ENCODE data around the gene ZNF527.
"Not testable (repeated sequence)": the region's sequence is repeated elsewhere in the genome, so short reads cannot be mapped to it uniquely, and the experiment has no call there.

Gene ZNF527

GRCh38 chr19:37403403-37403802 lies 32.5 kb downstream of the ZNF527 start:
- no peak overlapping the region for H3K4me2 ChIP-seq (ENCODE audit: low read length)

GRCh38 chr19:37406140-37406846 lies 35.4 kb downstream of the ZNF527 start:
- DNase-seq; H3K4me1 ChIP-seq (ENCODE audit: control insufficient read depth in 1 of 2, insufficient read depth in 2 of 2, low read length in 2 of 2): not testable (repeated sequence)

More at GRCh38 chr19:37403403-37403802, 32.5 kb downstream of the ZNF527 start:
- Histone ChIP-seq H3K4me1 (ENCODE audit: control insufficient read depth in 1 of 2, insufficient read depth in 2 of 2, low read length in 2 of 2) (no peaks in the 10 kb centered on the region), H3K9me3 (ENCODE audit: insufficient read depth, low read depth, low read length) (peaks cover 24% of the 10 kb centered on the region), H4K12ac (ENCODE audit: low read depth, low read length) (no peak overlapping the region), H3K14ac (ENCODE audit: low read length) (no peak overlapping the region), H4K91ac (ENCODE audit: low read depth, low read length) (no peak overlapping the region), H2BK5ac (ENCODE audit: low read depth, low read length, poor library complexity) (no peak overlapping the region), H3K27ac (ENCODE audit: low read depth, low read length) (no peak overlapping the region), H3K9ac (ENCODE audit: low read length) (no peak overlapping the region), H3K27me3 (ENCODE audit: insufficient read depth, low read length) (no peaks in the 10 kb centered on the region), H3K79me1 (ENCODE audit: low read length) (no peaks in the 10 kb centered on the region), H2BK12ac (ENCODE audit: low read length) (no peak overlapping the region), H3K4ac (ENCODE audit: low read depth, low read length) (no peak overlapping the region), H2AFZ (ENCODE audit: insufficient read depth, low read length, poor library complexity) (no peak overlapping the region), H2BK120ac (ENCODE audit: insufficient read depth, low read length, poor library complexity) (no peak overlapping the region), H3K18ac (ENCODE audit: low read length) (no peak overlapping the region), H3K4me3 (ENCODE audit: low read depth, low read length) (no peak overlapping the region), H4K8ac (ENCODE audit: low read depth, low read length) (no peak overlapping the region), H3K79me2 (ENCODE audit: control insufficient read depth, insufficient read depth, low read length, poor library complexity) (no peaks in the 10 kb centered on the region), H3K36me3 (ENCODE audit: control insufficient read depth in 1 of 2, insufficient read depth in 2 of 2, low read length in 2 of 2) (no peaks in the 10 kb centered on the region), H2AK5ac (ENCODE audit: low read length) (no peak overlapping the region), H3K23ac (ENCODE audit: low read length) (no peak overlapping the region)
- DNase-seq, result no peak
- WGBS (ENCODE audit: extremely low coverage, insufficient coverage, insufficient read length), result no CpG with 5 or more reads among the region's 34 CpGs

GRCh38 chr19:37412700-37413099 lies 41.8 kb downstream of the ZNF527 start:
- no peak overlapping the region for H2AFZ ChIP-seq (ENCODE audit: insufficient read depth, low read length, poor library complexity)
- no peak overlapping the region for H3K14ac ChIP-seq (ENCODE audit: low read length)
- H3K9me3 ChIP-seq (ENCODE audit: insufficient read depth, low read depth, low read length), result peaks cover 8% of the 10 kb centered on the region
- H3K27me3 ChIP-seq (ENCODE audit: insufficient read depth, low read length), result no peaks in the 10 kb centered on the region
- no peak overlapping the region for H3K23ac ChIP-seq (ENCODE audit: low read length)
- no peak overlapping the region for H3K9ac ChIP-seq (ENCODE audit: low read length)
- no peak overlapping the region for H3K4ac ChIP-seq (ENCODE audit: low read depth, low read length)
- peaks cover 1 to 2% of the 10 kb centered on the region in 2 experiments for H3K36me3 ChIP-seq (ENCODE audit: control insufficient read depth in 1 of 2, insufficient read depth in 2 of 2, low read length in 2 of 2)
- H3K18ac ChIP-seq (ENCODE audit: low read length), result no peak overlapping the region
- H4K12ac ChIP-seq (ENCODE audit: low read depth, low read length), result no peak overlapping the region
- no peaks in the 10 kb centered on the region for H3K79me1 ChIP-seq (ENCODE audit: low read length)
- H3K4me2 ChIP-seq (ENCODE audit: low read length), result no peak overlapping the region
- H2AK5ac ChIP-seq (ENCODE audit: low read length), result no peak overlapping the region
- H3K4me1 ChIP-seq (ENCODE audit: control insufficient read depth in 1 of 2, insufficient read depth in 2 of 2, low read length in 2 of 2), result no peaks in the 10 kb centered on the region
- H3K79me2 ChIP-seq (ENCODE audit: control insufficient read depth, insufficient read depth, low read length, poor library complexity), result no peaks in the 10 kb centered on the region
- no peak overlapping the region for H4K91ac ChIP-seq (ENCODE audit: low read depth, low read length)
- DNase-seq, result no peak
- H4K8ac ChIP-seq (ENCODE audit: low read depth, low read length), result no peak overlapping the region
- no peak overlapping the region for H2BK12ac ChIP-seq (ENCODE audit: low read length)
- WGBS (ENCODE audit: extremely low coverage, insufficient coverage, insufficient read length), result no CpG with 5 or more reads among the region's 2 CpGs
- no peak overlapping the region for H2BK120ac ChIP-seq (ENCODE audit: insufficient read depth, low read length, poor library complexity)
- H3K27ac ChIP-seq (ENCODE audit: low read depth, low read length), result no peak overlapping the region
- no peak overlapping the region for H2BK5ac ChIP-seq (ENCODE audit: low read depth, low read length, poor library complexity)
- no peak overlapping the region for H3K4me3 ChIP-seq (ENCODE audit: low read depth, low read length)

More at GRCh38 chr19:37406140-37406846, 35.4 kb downstream of the ZNF527 start:
- not testable (repeated sequence) for H2AFZ ChIP-seq (ENCODE audit: insufficient read depth, low read length, poor library complexity); H3K79me1 ChIP-seq (ENCODE audit: low read length); H3K14ac ChIP-seq (ENCODE audit: low read length); H3K27ac ChIP-seq (ENCODE audit: low read depth, low read length); H2BK120ac ChIP-seq (ENCODE audit: insufficient read depth, low read length, poor library complexity); H2AK5ac ChIP-seq (ENCODE audit: low read length); H2BK12ac ChIP-seq (ENCODE audit: low read length); H3K9ac ChIP-seq (ENCODE audit: low read length); H3K79me2 ChIP-seq (ENCODE audit: control insufficient read depth, insufficient read depth, low read length, poor library complexity); H4K8ac ChIP-seq (ENCODE audit: low read depth, low read length); H4K12ac ChIP-seq (ENCODE audit: low read depth, low read length); H2BK5ac ChIP-seq (ENCODE audit: low read depth, low read length, poor library complexity); H3K36me3 ChIP-seq (ENCODE audit: control insufficient read depth in 1 of 2, insufficient read depth in 2 of 2, low read length in 2 of 2); H3K18ac ChIP-seq (ENCODE audit: low read length); H3K27me3 ChIP-seq (ENCODE audit: insufficient read depth, low read length); H3K4ac ChIP-seq (ENCODE audit: low read depth, low read length); H3K23ac ChIP-seq (ENCODE audit: low read length); H4K91ac ChIP-seq (ENCODE audit: low read depth, low read length); H3K4me3 ChIP-seq (ENCODE audit: low read depth, low read length); H3K4me2 ChIP-seq (ENCODE audit: low read length)
- no CpG with 5 or more reads among the region's 6 CpGs for WGBS (ENCODE audit: extremely low coverage, insufficient coverage, insufficient read length)
- peaks cover 24% of the 10 kb centered on the region for H3K9me3 ChIP-seq (ENCODE audit: insufficient read depth, low read depth, low read length)

GRCh38 chr19:37413313-37414084 lies 42.6 kb downstream of the ZNF527 start:
- Histone ChIP-seq H3K14ac (ENCODE audit: low read length) (no peak overlapping the region), H3K23ac (ENCODE audit: low read length) (no peak overlapping the region), H3K4ac (ENCODE audit: low read depth, low read length) (no peak overlapping the region), H3K36me3 (ENCODE audit: control insufficient read depth in 1 of 2, insufficient read depth in 2 of 2, low read length in 2 of 2) (peaks cover 2% of the 10 kb centered on the region in 2 experiments), H3K79me1 (ENCODE audit: low read length) (no peaks in the 10 kb centered on the region), H2AFZ (ENCODE audit: insufficient read depth, low read length, poor library complexity) (no peak overlapping the region), H2BK5ac (ENCODE audit: low read depth, low read length, poor library complexity) (no peak overlapping the region), H3K18ac (ENCODE audit: low read length) (no peak overlapping the region), H4K91ac (ENCODE audit: low read depth, low read length) (no peak overlapping the region), H3K4me3 (ENCODE audit: low read depth, low read length) (no peak overlapping the region), H3K79me2 (ENCODE audit: control insufficient read depth, insufficient read depth, low read length, poor library complexity) (no peaks in the 10 kb centered on the region), H2BK12ac (ENCODE audit: low read length) (no peak overlapping the region), H3K27me3 (ENCODE audit: insufficient read depth, low read length) (no peaks in the 10 kb centered on the region), H3K9me3 (ENCODE audit: insufficient read depth, low read depth, low read length) (peaks cover 6% of the 10 kb centered on the region), H2AK5ac (ENCODE audit: low read length) (no peak overlapping the region), H3K4me1 (ENCODE audit: control insufficient read depth in 1 of 2, insufficient read depth in 2 of 2, low read length in 2 of 2) (no peaks in the 10 kb centered on the region), H3K9ac (ENCODE audit: low read length) (no peak overlapping the region), H3K27ac (ENCODE audit: low read depth, low read length) (no peak overlapping the region), H4K8ac (ENCODE audit: low read depth, low read length) (no peak overlapping the region), H4K12ac (ENCODE audit: low read depth, low read length) (no peak overlapping the region), H2BK120ac (ENCODE audit: insufficient read depth, low read length, poor library complexity) (no peak overlapping the region), H3K4me2 (ENCODE audit: low read length) (no peak overlapping the region)
- DNase-seq, result no peak
- no CpG with 5 or more reads among the region's 1 CpG for WGBS (ENCODE audit: extremely low coverage, insufficient coverage, insufficient read length)
